IMR-90 (cell line): ENCODE measurements around the gene ETS1. TPM values are rescaled to one million over a fixed set of nuclear protein-coding genes. Genes with fewer than 3 reads are reported as not detected.

ENCODE experiments used
- ATAC-seq: fragments of 200-7000 bp; cut with Tn5 transposase; 2 replicates; pipeline ENCODE4 v1.9.1; 2020; ENCODE audit warnings: low read depth, mild to moderate bottlenecking, moderate library complexity
- BruUV-seq: library from RNA; stranded (reverse); fragments of 400-500 nt; replicated peaks from 2 replicates; lab custom pipeline; 2021; lab: Mats Ljungman, UMichigan
- CTCF ChIA-PET: fragments of 300-600 bp; formaldehyde crosslinking; extraction: SDS; loops from one replicate; lab custom pipeline; 2021; ENCODE audit warnings: antibody characterized with exemption; lab: Yijun Ruan, JAX
- POLR2A ChIA-PET: fragments of 300-600 bp; sonication (Branson Sonifier 250); formaldehyde crosslinking; loops from one replicate; lab custom pipeline; 2022; ENCODE audit warnings: antibody characterized with exemption; ENCODE audit not compliant: unreplicated experiment; lab: Charles Lee
- DNase-seq: peaks from one replicate; pipeline ENCODE4 v3.0.0; 2013
- H2AFZ ChIP-seq: replicated peaks from 2 replicates; pipeline ENCODE3; 2013; ENCODE audit warnings: low read length, mild to moderate bottlenecking; ENCODE audit not compliant: poor library complexity
- H2AK5ac ChIP-seq: 2 replicates; pipeline ENCODE4 v1.6.1; 2013; ENCODE audit warnings: low read depth, low read length, inconsistent platforms
- H2AK9ac ChIP-seq: replicated peaks from 2 replicates; pipeline ENCODE3; 2013; ENCODE audit warnings: mild to moderate bottlenecking, low read depth, low read length, moderate library complexity; ENCODE audit not compliant: poor library complexity
- H2BK120ac ChIP-seq: 2 replicates; pipeline ENCODE4 v1.6.1; 2013; ENCODE audit warnings: low read depth, low read length, inconsistent platforms
- H2BK15ac ChIP-seq: 3 replicates; pipeline ENCODE4 v1.6.1; 2013; ENCODE audit warnings: low read depth, low read length, inconsistent platforms
- H2BK20ac ChIP-seq: 2 replicates; pipeline ENCODE4 v1.6.1; 2013; ENCODE audit warnings: low read depth, mild to moderate bottlenecking, inconsistent platforms, low read length, moderate library complexity
- H2BK5ac ChIP-seq: 2 replicates; pipeline ENCODE4 v1.6.1; 2013; ENCODE audit warnings: mild to moderate bottlenecking, low read depth, low read length, inconsistent platforms; ENCODE audit not compliant: poor library complexity, severe bottlenecking
- H3K14ac ChIP-seq: replicated peaks from 2 replicates; pipeline ENCODE4 v1.6.1; 2013; ENCODE audit warnings: low read depth, low read length, inconsistent platforms
- H3K18ac ChIP-seq: 2 replicates; pipeline ENCODE4 v1.6.1; 2013; ENCODE audit warnings: low read depth, low read length, control low read depth
- H3K23ac ChIP-seq: 2 replicates; pipeline ENCODE4 v1.6.1; 2013; ENCODE audit warnings: low read depth, low read length, inconsistent platforms
- H3K27ac ChIP-seq: 2 replicates; pipeline ENCODE4 v1.5.1; 2013; ENCODE audit warnings: mild to moderate bottlenecking, control low read depth, low read length; ENCODE audit not compliant: insufficient read depth
- H3K27me3 ChIP-seq: 2 replicates; pipeline ENCODE4 v1.6.1; 2013; ENCODE audit warnings: low read length; ENCODE audit not compliant: control insufficient read depth, insufficient read depth
- H3K36me3 ChIP-seq: 2 replicates; pipeline ENCODE4 v1.6.1; 2013; ENCODE audit warnings: low read length, mixed read lengths; ENCODE audit not compliant: control insufficient read depth, insufficient read depth
- H3K4ac ChIP-seq: 2 replicates; pipeline ENCODE4 v1.6.1; 2013; ENCODE audit warnings: low read depth, low read length, inconsistent platforms
- H3K4me1 ChIP-seq: 2 replicates; pipeline ENCODE4 v1.6.1; 2013; ENCODE audit warnings: low read length, mixed read lengths; ENCODE audit not compliant: control insufficient read depth, insufficient read depth
- H3K4me2 ChIP-seq: 2 replicates; pipeline ENCODE4 v1.6.1; 2013; ENCODE audit warnings: low read depth, mild to moderate bottlenecking, control low read depth, low read length, moderate library complexity
- H3K4me3 ChIP-seq: 2 replicates; pipeline ENCODE4 v1.5.1; 2013; ENCODE audit warnings: low read depth, mild to moderate bottlenecking, control low read depth, low read length, moderate library complexity; ENCODE audit not compliant: insufficient read depth
- H3K56ac ChIP-seq: 2 replicates; pipeline ENCODE4 v1.6.1; 2013; ENCODE audit warnings: low read length, inconsistent platforms; ENCODE audit not compliant: insufficient read depth; ENCODE audit errors: extremely low read depth
- H3K79me1 ChIP-seq, 2 experiments: 2 replicates each; pipeline ENCODE4 v1.6.1; 2013; ENCODE audit warnings: low read length in 2 of 2, inconsistent platforms in 1 of 2, low read depth in 1 of 2
- H3K9ac ChIP-seq: 2 replicates; pipeline ENCODE4 v1.6.1; 2013; ENCODE audit warnings: low read depth, low read length, control low read depth
- H3K9me1 ChIP-seq: 2 replicates; pipeline ENCODE4 v1.6.1; 2013; ENCODE audit warnings: low read length, inconsistent platforms; ENCODE audit not compliant: insufficient read depth
- H3K9me3 ChIP-seq: 2 replicates; pipeline ENCODE4 v1.6.1; 2013; ENCODE audit warnings: low read length; ENCODE audit not compliant: control insufficient read depth, insufficient read depth
- H4K20me1 ChIP-seq: 2 replicates; pipeline ENCODE4 v1.6.1; 2013; ENCODE audit warnings: low read length, inconsistent platforms; ENCODE audit not compliant: insufficient read depth
- H4K5ac ChIP-seq: 2 replicates; pipeline ENCODE4 v1.6.1; 2013; ENCODE audit warnings: mild to moderate bottlenecking, low read depth, low read length, control low read depth
- H4K8ac ChIP-seq, 2 experiments: 2 replicates each; pipeline ENCODE4 v1.6.1; 2013; ENCODE audit warnings: low read depth in 2 of 2, low read length in 2 of 2, control low read depth in 1 of 2, inconsistent platforms in 1 of 2
- H4K91ac ChIP-seq: 2 replicates; pipeline ENCODE4 v1.6.1; 2013; ENCODE audit warnings: low read depth, low read length, inconsistent platforms; ENCODE audit not compliant: insufficient read depth
- BHLHE40 ChIP-seq: fragments of 150-350 bp; IDR thresholded peaks from 2 replicates; pipeline ENCODE4 v1.6.1; 2016; ENCODE audit warnings: mild to moderate bottlenecking, low read depth, low read length
- CEBPB ChIP-seq: IDR thresholded peaks from 2 replicates; pipeline ENCODE4 v1.6.1; 2012; ENCODE audit warnings: low read depth, low read length, improper control_type of control experiment
- FOS ChIP-seq: fragments of 150-350 bp; IDR thresholded peaks from 2 replicates; pipeline ENCODE4 v1.6.1; 2016; ENCODE audit warnings: low read depth, low read length
- MAZ ChIP-seq: IDR thresholded peaks from 2 replicates; pipeline ENCODE4 v1.6.1; 2012; ENCODE audit warnings: low read depth, mild to moderate bottlenecking, low read length, improper control_type of control experiment, moderate library complexity, borderline replicate concordance
- MXI1 ChIP-seq: IDR thresholded peaks from 2 replicates; pipeline ENCODE4 v1.6.1; 2012; ENCODE audit warnings: low read depth, mild to moderate bottlenecking, low read length, moderate library complexity, borderline replicate concordance
- NFE2L2 ChIP-seq: fragments of 150-350 bp; IDR thresholded peaks from 2 replicates; pipeline ENCODE4 v1.6.1; 2016; ENCODE audit warnings: low read depth, mild to moderate bottlenecking, low read length
- RFX5 ChIP-seq: IDR thresholded peaks from 2 replicates; pipeline ENCODE4 v1.8.0; 2012; ENCODE audit warnings: low read depth, mild to moderate bottlenecking, low read length, moderate library complexity
- WGBS, 2 experiments: methylation state at CpG; one replicate each; pipeline versions ENCODE4 v1.1.5 to v1.1.7; 2013; ENCODE audit warnings: missing lambda C conversion rate in 2 of 2; ENCODE audit not compliant: insufficient read length in 1 of 2; ENCODE audit errors: extremely low coverage in 2 of 2; 5-methylcytosine and 5-hydroxymethylcytosine counted together
- dilution Hi-C: fragments of 300-500 bp; cut with HindIII; formaldehyde crosslinking; loops from one replicate; pipeline ENCODE4 v1.14.3; 2018; ENCODE audit warnings: low sequenced_read_pairs; ENCODE audit not compliant: unreplicated experiment
- in situ Hi-C: fragments of 300-500 bp; cut with MboI; formaldehyde crosslinking; loops from 3 replicates; pipeline ENCODE4 v1.14.3; 2019; ENCODE audit warnings: low sequenced_read_pairs, inconsistent platforms, mixed read lengths
- intact Hi-C: fragments of 100-400 bp; cut with micrococcal nuclease; formaldehyde crosslinking; loops from 2 replicates; pipeline ENCODE4 v1.10.0; 2022
- polyA plus RNA-seq, 3 experiments: library from polyadenylated mRNA; depleted of rRNA; stranded (reverse); fragments of >200 nt; gene quantifications; 2 replicates each; pipeline ENCODE4 v1.2.3, GENCODE V29; 2012; ENCODE audit warnings: low replicate concordance in 1 of 3
- total RNA-seq: library from RNA; depleted of rRNA; stranded (reverse); fragments of >200 nt; gene quantifications from 2 replicates; pipeline ENCODE4 v1.2.3, GENCODE V29; 2012

ETS1 gene
- total and polyA plus RNA-seq, 2 of the 4 experiments (the other 2 are of a cell fraction): 41.2 to 56.3 TPM

DNA sequence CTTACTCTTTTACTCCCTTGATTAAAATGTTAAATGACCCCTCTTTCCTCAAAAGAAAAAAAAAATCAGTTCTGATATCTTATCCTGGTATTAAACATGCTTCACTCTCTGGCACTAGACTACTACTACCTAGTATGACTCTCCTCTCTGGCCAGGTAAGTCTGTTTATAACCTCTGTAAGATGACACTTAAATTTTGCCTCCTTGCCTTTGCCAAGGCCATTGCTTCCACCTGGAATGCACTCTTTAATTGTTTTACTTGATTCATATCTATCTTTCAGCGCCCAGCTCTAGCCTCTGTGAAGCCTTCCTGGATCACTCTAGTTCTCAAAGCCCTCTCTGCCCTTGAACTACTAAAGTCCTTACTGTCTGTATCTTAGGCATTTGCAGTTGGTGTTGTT lies 170.4 kb downstream of the ETS1 start (continued):
- no peak for TF ChIP-seq MAZ
- no peak for TF ChIP-seq RFX5
- no peak for TF ChIP-seq NFE2L2
- no peak for TF ChIP-seq FOS
- TF ChIP-seq MXI1: no peak

- no peak overlapping the region for H4K91ac ChIP-seq
- H2AFZ ChIP-seq: no peak overlapping the region
- H3K9me3 ChIP-seq: no peaks in the 10 kb centered on the region
- no peak overlapping the region for H3K4ac ChIP-seq
- no peak overlapping the region for H3K9ac ChIP-seq
- ChIA-PET CTCF (no interaction called here), POLR2A (no interaction called here)
- H4K8ac ChIP-seq: no peak overlapping the region
- H3K4me1 ChIP-seq: peaks cover 10% of the 10 kb centered on the region
- H2BK15ac ChIP-seq: no peak overlapping the region
- in situ Hi-C loops (loop anchor here (25.0 kb wide), 1 partner anchor 378 kb away; no protein-coding TSS in a partner anchor), dilution Hi-C loops (no loop called here), intact Hi-C loops (no loop called here)
- no peaks in the 10 kb centered on the region for H3K27me3 ChIP-seq
- peaks cover 16% of the 10 kb centered on the region for H3K9me1 ChIP-seq
- H3K79me1 ChIP-seq: no peaks in the 10 kb centered on the region
- no peak overlapping the region for H2AK9ac ChIP-seq
- ATAC-seq (no peak), DNase-seq (peak; percentile 84)
- peak overlapping the region; percentile 53; the same call in 1 of the 2 replicates for H2AK5ac ChIP-seq
- no peak overlapping the region for H3K56ac ChIP-seq
- H3K18ac ChIP-seq: peak overlapping the region; percentile 35; the same call in 1 of the 2 replicates
- H2BK20ac ChIP-seq: peak overlapping the region; percentile 8; the same call in 1 of the 2 replicates
- no peaks in the 10 kb centered on the region for H3K36me3 ChIP-seq
- no peak overlapping the region for H3K4me2 ChIP-seq
- no peak for TF ChIP-seq RFX5
- peak; percentile 11; the same call in 1 of the 2 replicates for TF ChIP-seq BHLHE40
- peak; percentile 45; the same call in 1 of the 2 replicates for TF ChIP-seq CEBPB
- no peak overlapping the region for H2BK120ac ChIP-seq
- H3K27ac ChIP-seq: no peak overlapping the region
- H4K20me1 ChIP-seq: no peaks in the 10 kb centered on the region
- H4K5ac ChIP-seq: no peak overlapping the region
- H3K23ac ChIP-seq: no peak overlapping the region
- H3K4me3 ChIP-seq: no peak overlapping the region
- no CpG with 5 or more reads among the region's 3 CpGs for WGBS, 2 experiments
- no TSS peak for BruUV-seq
- 0 out of 2 replicates have a peak overlapping the region, but pooled peaks have one; percentile 26 for H3K14ac ChIP-seq
- H2BK5ac ChIP-seq: no peak overlapping the region
These were observed 171.8 kb downstream of the ETS1 start for GRCh38 chr11:128415539-128415938.
